ENCODE measurements around the gene SFMBT2. TPM values are rescaled to one million over a fixed set of nuclear protein-coding genes. Genes with fewer than 3 reads are reported as not detected.

The SFMBT2 gene
- total RNA-seq, 6 experiments from 2014 or later = 1.4 to 3.4 (median 1.8) TPM

DNA sequence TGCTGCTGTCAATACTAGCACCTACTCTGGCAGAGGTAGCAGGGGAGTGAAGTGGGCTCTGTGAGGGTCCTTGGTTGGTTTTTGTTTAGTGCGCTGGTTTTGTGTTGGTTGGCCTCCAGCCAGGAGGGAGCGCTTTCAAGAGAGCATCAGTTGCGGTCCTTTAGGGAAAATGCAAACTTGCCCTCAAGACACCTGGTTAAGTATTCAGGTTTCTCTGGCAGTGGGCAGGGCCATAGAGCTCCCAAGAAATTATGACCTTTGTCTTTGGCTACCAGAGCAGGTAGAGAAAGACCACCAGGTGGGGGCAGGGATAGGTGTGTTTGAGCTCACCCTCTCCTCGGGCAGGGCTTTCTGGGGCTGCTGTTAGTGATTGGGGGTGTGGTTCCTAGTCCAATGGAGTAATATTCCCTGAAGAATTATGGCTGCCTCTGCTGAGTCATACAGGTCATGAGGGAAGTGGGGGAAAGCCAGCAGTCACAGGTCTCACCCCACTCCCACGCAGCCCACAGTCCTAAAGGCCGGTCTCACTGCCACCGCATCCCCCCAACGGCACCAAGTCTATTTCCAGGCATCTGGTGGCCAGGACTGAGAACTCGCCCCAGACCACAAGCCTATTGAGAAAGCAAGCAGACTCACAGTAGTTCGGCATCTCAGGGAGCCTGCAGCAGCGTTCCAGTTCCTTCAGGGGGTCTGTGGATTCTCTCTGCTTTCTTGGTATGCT lies 280.5 kb downstream of the SFMBT2 start:
- intact Hi-C loops (cut with DNase I) = no loop called here
- H3K9me3 ChIP-seq = no peaks in the 10 kb centered on the region
- peaks cover 0 to 4% (median 0%) of the 10 kb centered on the region in 4 donors for H3K4me1 ChIP-seq
- no peaks in the 10 kb centered on the region for H3K36me3 ChIP-seq
- TF ChIP-seq, protein P1, sequence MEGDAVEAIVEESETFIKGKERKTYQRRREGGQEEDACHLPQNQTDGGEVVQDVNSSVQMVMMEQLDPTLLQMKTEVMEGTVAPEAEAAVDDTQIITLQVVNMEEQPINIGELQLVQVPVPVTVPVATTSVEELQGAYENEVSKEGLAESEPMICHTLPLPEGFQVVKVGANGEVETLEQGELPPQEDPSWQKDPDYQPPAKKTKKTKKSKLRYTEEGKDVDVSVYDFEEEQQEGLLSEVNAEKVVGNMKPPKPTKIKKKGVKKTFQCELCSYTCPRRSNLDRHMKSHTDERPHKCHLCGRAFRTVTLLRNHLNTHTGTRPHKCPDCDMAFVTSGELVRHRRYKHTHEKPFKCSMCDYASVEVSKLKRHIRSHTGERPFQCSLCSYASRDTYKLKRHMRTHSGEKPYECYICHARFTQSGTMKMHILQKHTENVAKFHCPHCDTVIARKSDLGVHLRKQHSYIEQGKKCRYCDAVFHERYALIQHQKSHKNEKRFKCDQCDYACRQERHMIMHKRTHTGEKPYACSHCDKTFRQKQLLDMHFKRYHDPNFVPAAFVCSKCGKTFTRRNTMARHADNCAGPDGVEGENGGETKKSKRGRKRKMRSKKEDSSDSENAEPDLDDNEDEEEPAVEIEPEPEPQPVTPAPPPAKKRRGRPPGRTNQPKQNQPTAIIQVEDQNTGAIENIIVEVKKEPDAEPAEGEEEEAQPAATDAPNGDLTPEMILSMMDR (IDR thresholded peaks at IDR 0.05) = no peak
- TF ChIP-seq POLR2A (IDR thresholded peaks at IDR 0.05) = no peak
- 70% methylated on average over 2 of the region's 11 CpGs for WGBS (ENCODE audit: insufficient coverage, low coverage, low lambda C conversion rate, missing lambda C conversion rate)
- no peak overlapping the region for H3K27ac ChIP-seq
- no peak for DNase-seq
- no peak overlapping the region for H3K4me3 ChIP-seq
- ATAC-seq = no peak
- H3K27me3 ChIP-seq = no peaks in the 10 kb centered on the region

DNA sequence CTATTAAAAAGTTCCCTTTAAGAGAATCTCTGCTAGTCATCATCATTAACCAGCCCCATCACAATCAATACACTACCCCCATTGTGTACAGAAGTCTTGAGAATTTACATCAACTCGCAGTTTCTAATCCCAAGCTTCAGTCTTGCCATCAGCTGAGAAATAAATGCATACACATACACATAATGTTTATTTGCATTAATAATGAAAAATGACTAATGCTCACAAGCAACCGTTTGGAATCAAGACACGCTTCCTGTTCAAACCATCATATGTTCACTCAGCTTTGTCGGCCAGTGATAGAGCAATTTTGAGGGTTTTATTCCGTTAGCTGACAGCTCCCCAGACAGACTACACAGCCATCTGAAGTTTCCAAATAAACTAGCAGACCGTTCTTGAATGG lies 287.1 kb downstream of the SFMBT2 start:
- Histone ChIP-seq H3K36me3 (no peaks in the 10 kb centered on the region), H3K9me3 (no peaks in the 10 kb centered on the region), H3K4me3 (no peak overlapping the region), H3K27ac (no peak overlapping the region), H3K27me3 (no peaks in the 10 kb centered on the region), H3K4me1 (no peaks in the 10 kb centered on the region)
- intact Hi-C loops (cut with DNase I) = no loop called here
- TF ChIP-seq, protein P1 (IDR thresholded peaks at IDR 0.05) = no peak
- TF ChIP-seq POLR2A (IDR thresholded peaks at IDR 0.05) = no peak
- WGBS (ENCODE audit: insufficient coverage, low coverage, low lambda C conversion rate, missing lambda C conversion rate) = 66% methylated on average over 6 of the region's 6 CpGs
- DNase-seq (no peak), ATAC-seq (no peak)

DNA sequence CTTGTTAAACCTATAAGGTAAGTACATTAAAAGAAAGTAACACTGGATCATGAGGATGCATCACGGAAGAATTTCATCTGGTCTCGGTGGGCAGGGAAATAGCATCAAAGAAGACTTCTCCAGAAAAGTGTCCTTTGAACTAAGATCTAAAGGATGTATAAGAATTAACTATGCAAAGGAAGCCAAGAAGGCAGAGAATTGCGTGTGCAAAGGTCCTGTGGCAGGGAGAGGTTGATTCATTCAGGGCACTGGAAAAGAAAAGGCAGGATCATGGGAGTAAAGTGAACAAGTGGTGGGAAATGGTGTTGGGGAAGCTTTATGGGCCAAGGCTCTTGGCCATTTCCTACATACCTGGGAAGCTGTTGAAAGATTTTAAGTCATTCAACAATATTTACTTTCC lies 288.3 kb downstream of the SFMBT2 start:
- ATAC-seq (no peak), DNase-seq (no peak)
- no peaks in the 10 kb centered on the region for H3K4me1 ChIP-seq
- H3K27ac ChIP-seq = no peak overlapping the region
- intact Hi-C loops (cut with DNase I) = no loop called here
- H3K27me3 ChIP-seq = no peaks in the 10 kb centered on the region
- no peak overlapping the region for H3K4me3 ChIP-seq
- H3K36me3 ChIP-seq = no peaks in the 10 kb centered on the region
- WGBS (ENCODE audit: insufficient coverage, low coverage, low lambda C conversion rate, missing lambda C conversion rate) = 88% methylated on average over 3 of the region's 3 CpGs
- no peaks in the 10 kb centered on the region for H3K9me3 ChIP-seq
- no peak for TF ChIP-seq POLR2A (IDR thresholded peaks at IDR 0.05)
- TF ChIP-seq, protein P1 (IDR thresholded peaks at IDR 0.05) = no peak

DNA sequence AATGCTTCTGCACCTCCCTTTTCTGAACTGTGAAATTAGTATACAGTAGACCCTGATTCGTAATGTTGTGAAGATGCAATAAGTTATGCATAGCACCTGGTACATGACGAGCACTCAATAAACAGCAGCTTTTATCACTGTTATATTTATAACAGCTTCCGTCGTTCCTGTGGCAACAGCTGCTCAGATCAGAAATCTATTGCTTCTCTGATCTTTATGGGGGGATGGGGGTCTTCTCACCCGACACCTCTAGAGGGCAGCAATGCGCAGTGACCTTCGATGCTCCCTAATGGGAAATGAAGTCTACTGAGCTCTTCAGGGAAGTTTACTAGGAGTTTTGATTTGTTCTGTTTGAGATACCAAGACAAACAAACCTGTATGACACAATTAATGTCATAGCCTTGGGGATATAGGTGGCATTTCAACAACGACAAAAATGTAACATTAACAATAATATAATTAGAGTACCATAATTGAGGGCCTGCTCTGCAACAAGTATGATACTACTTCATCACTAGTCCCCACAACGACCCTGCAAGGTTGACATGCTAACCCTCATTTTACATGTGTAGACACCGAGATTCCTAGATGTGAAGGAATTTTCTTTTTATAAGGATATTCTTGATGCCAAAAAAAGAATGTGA lies 289.6 kb downstream of the SFMBT2 start:
- H3K4me3 ChIP-seq = no peak overlapping the region
- no peaks in the 10 kb centered on the region for H3K9me3 ChIP-seq
- WGBS (ENCODE audit: insufficient coverage, low coverage, low lambda C conversion rate, missing lambda C conversion rate) = 18% methylated on average over 10 of the region's 10 CpGs
- H3K27ac ChIP-seq = no peak overlapping the region
- TF ChIP-seq, protein P1 (IDR thresholded peaks at IDR 0.05) = peak; percentile 36 to 69 (median 57)
- TF ChIP-seq POLR2A (IDR thresholded peaks at IDR 0.05) = no peak
- DNase-seq (peak in 2 of 3 donors; percentile 56 to 59), ATAC-seq (peak; percentile 75 to 87 (median 83))
- no peaks in the 10 kb centered on the region for H3K27me3 ChIP-seq
- no peaks in the 10 kb centered on the region for H3K4me1 ChIP-seq
- intact Hi-C loops (cut with DNase I) = no loop called here
- no peaks in the 10 kb centered on the region for H3K36me3 ChIP-seq

All from right lobe of liver (tissue), 6 donors.